Stimulated activated naive CD4-positive, alpha-beta T cell (primary cell): Measurements from ENCODE around the gene DEDD2.

Source experiments
- DNase-seq, 6 experiments: peaks; one replicate each; lab custom pipeline; 2025; lab: John Stamatoyannopoulos, UW

Gene DEDD2

DNA sequence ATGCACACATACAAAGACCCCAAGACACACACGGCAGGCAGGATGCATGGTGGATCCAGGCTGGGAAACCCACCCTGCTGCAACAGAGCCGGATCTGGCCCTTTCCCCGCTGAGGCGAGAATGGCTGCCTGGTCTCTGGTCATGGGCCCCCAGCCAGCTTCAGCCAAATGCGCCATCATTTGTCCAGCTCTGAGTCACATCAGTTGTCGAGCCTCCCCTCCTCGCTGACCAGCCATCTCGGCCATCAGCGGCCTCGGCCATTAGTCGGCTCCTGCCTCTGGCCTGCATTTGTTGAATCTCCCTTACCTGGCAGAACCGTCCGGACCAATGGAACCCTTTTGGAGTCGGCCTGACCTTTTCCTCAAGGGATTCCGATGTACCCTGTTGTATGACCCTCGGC is 46.8 kb downstream of the DEDD2 start:
- DNase-seq, result no peak

GRCh38 chr19:42169486-42170413 is 47.7 kb downstream of the DEDD2 start:
- DNase-seq, result no peak

GRCh38 chr19:42168206-42168605 is 49.3 kb downstream of the DEDD2 start:
- no peak for DNase-seq

DNA sequence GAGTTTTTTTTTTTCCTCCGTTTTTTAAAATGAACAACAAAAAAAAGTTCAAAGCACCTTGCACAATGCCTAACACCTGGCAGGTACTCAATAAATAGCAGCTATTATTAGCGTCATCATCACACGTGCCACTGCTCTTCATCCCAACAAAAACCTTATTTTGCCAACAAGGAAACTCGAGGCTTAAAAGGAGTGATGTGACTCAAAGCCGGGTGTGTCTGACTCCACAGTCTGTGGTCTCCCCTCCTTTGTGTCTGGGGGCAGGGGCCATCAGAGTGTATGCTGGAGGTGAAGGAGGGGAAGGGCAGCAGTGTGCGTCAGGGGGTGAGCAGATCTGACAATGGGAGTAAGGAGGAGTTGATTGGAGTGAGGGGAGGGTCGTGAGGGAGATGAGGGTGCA is 51.2 kb downstream of the DEDD2 start:
- no peak for DNase-seq

DNA sequence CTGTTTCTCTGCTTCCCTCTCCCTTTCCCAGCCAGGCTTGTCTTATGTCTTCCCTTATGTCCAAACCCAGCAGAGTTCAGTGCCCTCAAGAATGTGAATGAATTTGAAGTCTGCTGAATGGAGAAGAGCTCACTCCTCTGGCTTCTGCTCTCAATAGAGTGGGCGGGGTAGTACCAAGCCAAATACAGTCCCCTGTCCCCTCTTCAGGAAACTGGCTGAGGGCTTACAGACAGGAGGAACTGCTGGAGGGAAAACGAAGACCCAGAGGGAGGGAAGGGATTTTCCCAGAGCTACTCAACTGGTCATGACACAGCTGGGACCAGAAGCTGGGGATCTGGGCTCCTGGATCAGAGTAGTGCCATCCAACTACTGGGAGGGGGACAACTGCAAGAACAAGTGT is 52.3 kb downstream of the DEDD2 start:
- DNase-seq, result no peak

- DNase-seq, result no peak
Measured at GRCh38 chr19:42161616-42162263, 55.7 kb downstream of the DEDD2 start.

- DNase-seq, result no peak
Measured at GRCh38 chr19:42159942-42160341, 57.5 kb downstream of the DEDD2 start.

- DNase-seq, result no peak
Measured at GRCh38 chr19:42158926-42159325, 58.6 kb downstream of the DEDD2 start.

GRCh38 chr19:42156571-42156970 is 60.9 kb downstream of the DEDD2 start:
- DNase-seq, result no peak

DNA sequence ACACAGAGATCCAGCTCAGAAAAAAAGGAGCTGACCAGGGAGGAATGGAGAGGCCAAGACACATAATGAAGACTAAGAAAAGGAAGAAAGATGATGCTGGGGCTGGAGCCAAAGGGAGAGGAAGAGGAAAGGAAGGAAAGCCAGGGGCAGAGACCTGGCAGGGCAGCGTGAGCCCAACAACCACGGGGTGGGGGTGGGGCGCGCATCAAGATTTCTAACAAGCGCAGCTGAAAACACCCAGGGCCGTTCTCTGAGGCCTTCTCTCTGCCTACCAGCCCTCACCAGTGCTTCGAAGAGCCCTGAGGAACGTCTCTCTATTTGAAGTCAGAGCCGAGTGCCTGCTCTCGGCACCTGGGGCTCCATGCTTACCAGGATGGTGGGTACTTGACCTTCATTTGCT is 61.7 kb downstream of the DEDD2 start:
- no peak for DNase-seq

GRCh38 chr19:42154471-42155323 is 62.8 kb downstream of the DEDD2 start:
- no peak for DNase-seq

DNA sequence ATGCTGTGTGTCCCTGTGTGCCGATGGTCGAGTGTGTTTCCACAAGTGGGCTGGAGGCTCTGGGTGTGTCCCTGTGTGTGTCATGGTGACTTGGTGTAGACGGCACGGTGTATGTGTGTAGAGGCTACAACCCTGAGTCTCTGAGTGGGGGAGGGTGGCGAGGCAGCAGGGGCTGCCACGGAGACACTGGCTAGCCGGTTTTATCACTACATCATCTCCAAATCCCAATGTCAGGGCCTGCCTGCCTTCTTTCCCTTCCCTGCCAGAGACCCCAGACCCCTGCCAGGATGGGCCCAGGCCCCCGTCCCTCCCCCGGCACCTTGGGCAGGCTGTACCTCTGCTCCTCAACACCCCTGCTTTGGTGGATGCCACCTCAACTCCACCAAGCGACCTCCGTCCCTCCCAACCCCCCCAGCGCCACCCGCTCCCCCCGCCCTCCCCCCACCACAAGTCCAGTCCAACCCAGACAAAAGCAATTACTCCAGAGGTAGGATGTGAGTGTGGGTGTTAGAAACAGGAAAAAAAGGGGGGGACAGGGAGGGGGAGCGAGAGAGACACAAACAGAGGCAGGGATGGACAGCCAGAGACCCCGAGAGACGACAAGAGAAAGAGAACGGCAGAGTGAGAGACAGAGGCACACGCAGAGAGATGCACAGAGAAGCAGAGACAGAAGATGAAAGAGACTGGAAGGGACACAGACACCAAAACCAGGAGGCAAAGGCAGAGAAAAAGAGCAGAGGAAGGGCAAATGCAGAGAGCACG is 63.6 kb downstream of the DEDD2 start:
- no peak for DNase-seq

- no peak for DNase-seq
Measured at GRCh38 chr19:42152910-42153671, 64.4 kb downstream of the DEDD2 start.

DNA sequence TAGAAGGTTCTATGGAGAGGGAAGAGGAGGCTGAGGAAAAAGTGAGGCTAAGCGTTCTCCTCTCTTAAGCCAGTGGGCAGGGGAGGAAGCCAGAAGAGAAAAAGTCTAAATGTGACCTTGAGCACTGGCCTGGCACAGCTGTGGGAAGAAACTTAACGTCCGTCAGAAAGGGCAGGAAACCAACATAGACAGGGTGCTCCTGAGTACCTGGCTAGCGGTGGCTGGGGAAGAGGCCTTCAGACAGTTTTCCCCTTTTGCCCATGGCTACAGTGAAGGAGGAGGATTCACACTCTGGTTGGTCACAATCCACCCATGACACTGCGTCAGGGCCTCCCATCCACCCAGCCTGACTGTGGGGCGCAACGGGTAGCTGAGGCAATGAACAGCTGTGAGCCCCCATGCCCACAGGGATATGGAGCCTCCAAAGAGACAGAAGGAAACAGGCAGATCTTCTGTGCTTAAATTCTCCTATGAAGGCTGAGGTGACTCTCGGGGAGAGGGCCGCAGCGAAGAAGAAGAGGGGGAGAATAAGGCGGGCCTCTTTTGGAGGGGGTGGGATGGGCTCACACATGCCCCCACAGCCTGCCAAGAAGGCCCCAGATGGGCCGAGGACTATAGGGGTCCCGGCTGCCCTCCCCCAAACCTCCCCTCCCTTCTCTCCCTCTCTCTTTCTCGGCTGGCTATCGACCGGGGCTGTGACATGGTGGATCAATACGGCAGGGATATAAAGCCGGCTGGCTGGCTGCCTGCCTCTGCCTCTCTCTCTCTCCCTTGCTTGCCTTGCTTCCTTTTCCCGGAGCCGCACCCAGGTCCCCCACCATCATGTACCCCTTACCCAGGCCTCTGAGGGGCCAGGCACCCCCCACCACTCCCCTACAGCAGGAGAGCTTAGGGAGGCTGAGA is 65.4 kb downstream of the DEDD2 start:
- no peak for DNase-seq

- DNase-seq, result no peak
Measured at GRCh38 chr19:42150911-42151361, 66.5 kb downstream of the DEDD2 start.

- DNase-seq, result no peak
Measured at GRCh38 chr19:42150364-42150763, 67.1 kb downstream of the DEDD2 start.

- DNase-seq, result no peak
Measured at GRCh38 chr19:42149447-42150202, 67.9 kb downstream of the DEDD2 start.
